Superior temporal gyrus (tissue), 1 donor: ENCODE results near the gene RFPL4A.
"Not testable (repeated sequence)": the region's sequence is repeated elsewhere in the genome, so short reads cannot be mapped to it uniquely, and the experiment has no call there.

Experiments used
- DNase-seq: peaks from one replicate; pipeline ENCODE4 v3.0.0-alpha.2; 2016; ENCODE audit errors: extremely low spot score

The RFPL4A gene

GRCh38 chr19:55758797-55759196 lies at the start of gene RFPL4A:
Gene RFPL4A, plus strand, starts transcription at chr19:55759097. Its CDS starts 2,704 bp downstream, at chr19:55761801.
- DNase-seq: not testable (repeated sequence)

- DNase-seq: no peak
Measured at GRCh38 chr19:55711719-55712118, 47.2 kb upstream of the RFPL4A start.

DNA sequence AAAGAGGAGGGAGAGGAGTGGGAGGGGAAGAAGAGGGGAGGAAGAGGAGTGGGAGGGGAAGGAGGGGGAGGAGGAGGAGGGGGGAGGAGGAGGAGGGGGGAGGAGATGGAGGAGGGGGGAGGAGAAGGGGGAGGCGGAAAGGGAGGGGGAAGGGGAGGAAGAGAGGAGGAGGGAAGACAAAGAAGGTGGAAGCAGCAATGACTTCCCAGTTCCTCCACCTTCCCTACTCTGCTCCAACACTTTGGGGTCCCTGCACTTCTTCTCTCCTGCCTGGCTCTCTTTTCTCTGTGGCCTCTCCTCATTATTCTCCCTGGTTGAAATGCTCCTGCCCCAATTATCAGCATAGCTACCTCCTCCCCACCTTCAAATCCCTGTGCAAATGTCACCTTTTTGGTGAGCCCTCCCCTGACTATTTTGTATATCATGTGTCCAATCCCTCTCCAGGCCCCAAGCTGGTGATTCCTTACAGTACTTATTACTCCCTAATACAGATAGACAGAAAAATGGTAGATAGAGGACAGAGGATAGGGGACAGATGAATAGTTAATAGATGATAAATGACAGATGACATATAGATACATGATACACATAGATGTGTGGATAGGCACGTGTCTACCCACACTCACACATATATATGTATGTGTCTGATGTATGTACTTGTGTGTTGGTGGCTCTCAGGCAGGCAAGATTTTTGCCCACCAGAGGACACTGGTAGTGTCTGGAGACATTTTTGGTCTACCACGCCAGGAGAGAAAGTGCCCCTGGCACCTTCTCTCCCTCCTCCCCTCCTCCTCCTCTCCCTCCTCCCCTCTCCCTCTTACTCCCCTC lies 45.9 kb upstream of the RFPL4A start:
- no peak for DNase-seq

DNA sequence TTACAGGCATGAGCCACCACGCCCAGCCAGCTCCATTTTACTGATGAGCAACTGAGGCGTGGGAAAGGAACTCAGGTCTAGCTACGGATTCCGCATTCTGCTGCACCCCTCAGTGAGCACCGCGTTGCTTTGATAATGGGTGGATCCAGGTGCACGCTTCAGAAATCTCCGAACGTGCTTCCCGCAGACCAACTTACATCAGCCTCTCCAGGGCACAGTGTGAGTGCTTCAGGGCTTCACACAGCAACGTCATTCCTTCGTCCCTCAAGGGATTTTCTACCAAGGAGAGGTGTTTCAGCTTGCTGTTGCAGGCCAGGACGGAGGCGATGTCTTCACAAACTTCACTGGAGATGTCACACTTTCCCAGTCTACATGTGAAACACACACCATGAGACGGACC lies 42.4 kb upstream of the RFPL4A start:
- no peak for DNase-seq

DNA sequence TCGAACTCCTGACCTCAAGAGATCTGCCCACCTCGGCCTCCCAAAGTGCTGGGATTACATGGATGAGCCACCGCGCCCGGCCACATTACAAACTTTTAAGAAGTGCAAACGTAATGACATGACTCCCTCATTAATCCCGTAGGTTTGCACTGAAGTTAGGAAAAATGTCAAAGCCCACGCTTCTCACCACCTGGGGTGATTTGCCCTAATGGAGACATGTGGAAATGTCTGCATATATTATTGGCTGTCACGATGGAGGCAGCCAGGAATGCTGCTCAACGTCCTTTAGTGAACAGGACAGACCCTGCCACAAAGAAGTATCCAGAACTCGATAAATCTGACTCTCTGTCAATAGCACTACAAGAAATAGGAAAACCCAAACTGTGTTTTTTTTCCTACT lies 41.6 kb upstream of the RFPL4A start:
- DNase-seq: no peak

- not testable (repeated sequence) for DNase-seq
Measured at GRCh38 chr19:55717879-55718711, 40.8 kb upstream of the RFPL4A start.

GRCh38 chr19:55720214-55720746 lies 38.6 kb upstream of the RFPL4A start:
- no peak for DNase-seq

GRCh38 chr19:55720801-55721200 lies 38.1 kb upstream of the RFPL4A start:
- no peak for DNase-seq

DNA sequence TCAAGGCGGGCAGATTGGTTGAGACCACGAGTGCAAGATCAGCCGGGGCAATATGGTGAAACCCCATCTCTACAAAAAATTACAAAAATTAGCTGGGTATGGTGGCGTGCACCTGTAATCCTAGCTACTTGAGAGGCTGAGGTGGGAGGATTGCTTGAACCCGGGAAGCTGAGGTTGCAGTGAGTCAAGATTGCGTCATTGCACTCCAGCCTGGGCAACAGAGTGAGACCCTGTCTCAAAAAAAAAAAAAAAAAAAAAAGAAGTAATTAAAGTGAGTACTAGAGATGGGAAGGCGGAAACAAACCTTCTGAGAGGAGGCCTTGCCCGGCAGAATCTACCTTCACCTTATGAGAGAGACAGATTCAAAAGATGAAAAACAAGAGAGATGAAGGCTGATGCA lies 35.4 kb upstream of the RFPL4A start:
- DNase-seq: no peak

DNA sequence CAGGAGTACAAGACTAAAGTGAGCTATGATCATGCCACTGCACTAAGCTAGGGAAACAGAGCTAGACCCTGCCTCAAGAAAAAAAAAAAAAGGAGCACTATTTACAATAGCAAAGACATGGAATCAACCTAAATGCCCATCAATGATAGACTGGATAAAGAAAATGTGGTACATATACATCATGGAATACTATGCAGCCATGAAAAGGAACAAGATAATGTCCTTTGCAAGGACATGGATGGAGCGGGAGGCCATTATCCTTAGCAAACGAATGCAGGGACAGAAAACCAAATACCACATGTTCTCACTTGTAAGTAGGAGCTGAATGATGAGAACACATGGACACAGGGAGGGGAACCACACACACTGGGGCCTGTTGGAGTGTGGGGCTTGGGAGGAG lies 28.5 kb upstream of the RFPL4A start:
- DNase-seq: not testable (repeated sequence)

DNA sequence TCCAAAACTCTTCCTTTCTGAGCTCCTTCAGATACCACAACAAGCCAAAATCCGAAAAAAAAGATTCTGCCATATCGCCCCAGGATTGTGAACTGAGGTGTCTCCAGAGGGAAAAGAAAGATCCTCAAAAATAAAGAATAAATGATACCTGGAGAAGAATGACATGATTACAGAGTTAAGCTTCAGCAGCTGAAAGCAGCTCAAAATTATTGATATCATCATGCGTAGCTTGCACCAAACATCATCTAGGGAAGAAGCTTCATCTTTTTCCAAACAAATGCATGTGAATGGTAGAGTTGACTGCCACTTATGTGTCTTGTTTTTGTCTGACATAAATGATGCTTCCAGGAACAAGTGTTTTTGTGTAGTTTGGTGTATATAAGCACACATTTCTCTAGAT lies 20.6 kb upstream of the RFPL4A start, which contains the start of gene NLRP9:
TSS of gene NLRP9 (minus strand) at position 101 of the 400 bp plus-strand sequence. CDS start at position 73, 28 bp downstream.
- no peak for DNase-seq

DNA sequence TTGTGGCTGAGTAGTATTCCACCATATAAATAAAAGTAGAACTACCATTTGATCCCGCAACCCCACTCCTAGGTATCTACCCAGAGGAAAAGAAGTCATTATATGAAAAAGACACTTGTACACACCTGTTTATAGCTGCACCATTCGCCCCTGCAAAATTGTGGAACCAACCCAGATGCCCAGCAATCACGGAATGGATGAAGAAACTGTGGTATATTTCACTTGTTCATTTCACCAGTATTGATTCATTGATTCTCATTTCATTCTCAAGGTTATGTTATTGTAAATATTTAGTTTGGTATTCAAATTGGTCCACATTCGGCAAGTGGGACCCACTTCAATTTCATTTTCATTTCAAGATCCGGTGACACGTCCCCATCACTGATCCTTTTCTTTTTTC lies 8.2 kb upstream of the RFPL4A start:
- DNase-seq: no peak

DNA sequence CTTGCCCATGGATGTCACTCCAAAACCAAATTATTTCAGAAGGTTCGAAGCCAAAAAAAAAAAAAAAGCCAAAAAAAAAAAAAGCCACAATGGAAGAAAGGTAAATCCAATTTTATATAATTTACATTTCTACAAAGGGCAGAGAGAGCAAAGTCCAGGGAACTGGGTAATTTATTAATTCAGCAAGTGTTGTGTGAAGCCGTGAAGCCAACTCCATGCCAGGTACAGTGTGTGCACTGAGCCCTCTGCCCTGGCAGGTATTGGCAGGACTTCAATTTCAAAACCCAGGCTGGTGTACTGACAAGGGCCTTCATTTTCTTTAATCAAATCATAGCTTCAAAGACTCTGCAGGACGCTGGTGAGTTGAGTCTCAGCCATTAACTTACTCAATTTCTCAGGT lies 5.5 kb upstream of the RFPL4A start:
- DNase-seq: no peak

DNA sequence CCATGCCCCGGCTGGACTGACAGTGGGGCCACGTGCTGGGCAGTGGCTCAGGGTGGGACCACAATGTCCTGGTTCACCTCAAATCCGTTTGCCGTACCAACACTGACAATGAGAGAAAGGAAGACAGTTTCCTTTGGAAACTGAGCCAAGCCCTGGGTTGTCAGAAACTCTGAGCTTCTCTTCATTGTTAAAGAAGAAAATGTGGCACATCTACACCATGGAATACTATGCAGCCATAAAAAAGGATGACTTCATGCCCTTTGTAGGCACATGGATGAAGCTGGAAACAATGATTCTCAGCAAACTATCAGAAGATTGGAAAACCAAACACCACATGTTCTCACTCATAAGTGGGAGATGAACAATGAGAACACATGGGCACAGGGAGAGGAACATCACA lies 2.1 kb upstream of the RFPL4A start:
- not testable (repeated sequence) for DNase-seq

GRCh38 chr19:55766466-55766865 lies 7.6 kb downstream of the RFPL4A start:
- no peak for DNase-seq

GRCh38 chr19:55768818-55769217 lies 9.9 kb downstream of the RFPL4A start, which contains the start of gene RFPL4AL1:
Gene RFPL4AL1, plus strand, starts transcription at chr19:55769118. Its CDS starts 2,687 bp downstream, at chr19:55771805.
- DNase-seq: not testable (repeated sequence)

DNA sequence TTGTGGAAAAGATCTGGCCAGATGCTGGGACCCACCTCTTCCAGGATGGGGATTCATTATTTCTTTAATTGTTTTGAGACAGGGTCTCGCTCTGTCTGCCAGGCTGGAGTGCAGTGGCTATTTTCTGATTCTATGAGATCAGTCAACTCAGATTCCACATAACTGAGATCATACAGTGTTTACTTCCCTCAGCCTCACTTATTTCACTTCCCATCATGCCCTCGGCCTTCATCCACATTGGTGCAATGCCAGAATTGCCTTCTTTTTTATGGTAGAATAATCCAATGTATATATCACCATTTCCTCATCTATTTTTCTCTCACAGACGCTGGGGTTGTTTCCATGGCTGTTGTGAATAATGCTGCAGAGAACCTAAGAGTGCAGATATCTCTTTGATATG lies 10.7 kb downstream of the RFPL4A start:
- DNase-seq: not testable (repeated sequence)

GRCh38 chr19:55777528-55777927 lies 18.6 kb downstream of the RFPL4A start:
- DNase-seq: no peak

DNA sequence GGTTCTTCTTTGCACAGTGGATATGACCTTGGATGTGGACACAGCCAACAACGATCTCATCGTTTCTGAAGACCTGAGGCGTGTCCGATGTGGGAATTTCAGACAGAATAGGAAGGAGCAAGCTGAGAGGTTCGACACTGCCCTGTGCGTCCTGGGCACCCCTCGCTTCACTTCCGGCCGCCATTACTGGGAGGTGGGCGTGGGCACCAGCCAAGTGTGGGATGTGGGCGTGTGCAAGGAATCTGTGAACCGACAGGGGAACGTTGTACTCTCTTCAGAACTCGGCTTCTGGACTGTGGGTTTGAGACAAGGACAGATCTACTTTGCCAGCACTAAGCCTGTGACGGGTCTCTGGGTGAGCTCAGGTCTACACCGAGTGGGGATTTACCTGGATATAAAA lies 19.4 kb downstream of the RFPL4A start:
- DNase-seq: no peak

- no peak for DNase-seq
Measured at GRCh38 chr19:55781112-55781511, 22.2 kb downstream of the RFPL4A start.

DNA sequence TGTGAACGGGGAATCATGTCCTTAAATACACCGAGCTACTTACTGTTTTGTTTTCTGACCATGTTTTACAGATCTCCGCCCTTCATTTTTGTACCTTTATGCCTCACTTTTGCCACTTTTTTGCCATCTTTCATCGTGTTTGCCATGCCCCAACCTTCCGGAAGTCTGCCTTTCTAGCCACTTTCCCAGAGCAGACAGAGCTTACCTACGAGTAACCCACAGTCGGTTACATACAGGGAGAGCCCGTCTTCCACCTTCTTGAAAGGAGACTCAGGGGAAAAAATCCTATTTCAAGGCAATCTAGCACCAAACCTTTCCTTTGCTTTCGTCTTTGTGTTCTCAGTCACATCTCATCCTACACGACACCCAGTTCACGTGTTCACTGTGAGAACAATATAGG lies 36.1 kb downstream of the RFPL4A start:
- no peak for DNase-seq

DNA sequence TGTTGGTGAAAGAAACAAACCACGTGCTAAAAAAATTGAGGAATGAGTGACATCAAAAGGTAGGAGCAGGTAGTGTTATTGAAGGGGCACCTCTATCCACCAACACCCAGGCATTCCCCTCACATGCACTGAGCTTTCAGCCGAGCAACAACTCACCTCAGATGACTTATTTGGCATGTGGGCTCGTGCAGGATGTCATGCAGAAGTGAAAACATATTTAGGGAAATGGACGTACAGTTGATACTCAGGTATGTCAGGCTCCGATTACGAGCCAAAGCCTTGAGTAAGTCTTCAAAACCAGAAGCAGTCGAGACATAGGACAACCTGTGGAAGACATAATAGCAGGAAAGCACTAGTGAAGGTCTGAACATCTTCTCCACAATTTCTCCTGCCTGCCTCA lies 42.5 kb downstream of the RFPL4A start:
- DNase-seq: no peak
